Measurements from ENCODE around the gene NINJ2. TPM values are rescaled to one million over a fixed set of nuclear protein-coding genes. Genes with fewer than 3 reads are reported as not detected.

The NINJ2 gene
- polyA plus RNA-seq, 2 of the 4 experiments (the other 2 are of a cell fraction): 0.76 to 1.2 TPM

DNA sequence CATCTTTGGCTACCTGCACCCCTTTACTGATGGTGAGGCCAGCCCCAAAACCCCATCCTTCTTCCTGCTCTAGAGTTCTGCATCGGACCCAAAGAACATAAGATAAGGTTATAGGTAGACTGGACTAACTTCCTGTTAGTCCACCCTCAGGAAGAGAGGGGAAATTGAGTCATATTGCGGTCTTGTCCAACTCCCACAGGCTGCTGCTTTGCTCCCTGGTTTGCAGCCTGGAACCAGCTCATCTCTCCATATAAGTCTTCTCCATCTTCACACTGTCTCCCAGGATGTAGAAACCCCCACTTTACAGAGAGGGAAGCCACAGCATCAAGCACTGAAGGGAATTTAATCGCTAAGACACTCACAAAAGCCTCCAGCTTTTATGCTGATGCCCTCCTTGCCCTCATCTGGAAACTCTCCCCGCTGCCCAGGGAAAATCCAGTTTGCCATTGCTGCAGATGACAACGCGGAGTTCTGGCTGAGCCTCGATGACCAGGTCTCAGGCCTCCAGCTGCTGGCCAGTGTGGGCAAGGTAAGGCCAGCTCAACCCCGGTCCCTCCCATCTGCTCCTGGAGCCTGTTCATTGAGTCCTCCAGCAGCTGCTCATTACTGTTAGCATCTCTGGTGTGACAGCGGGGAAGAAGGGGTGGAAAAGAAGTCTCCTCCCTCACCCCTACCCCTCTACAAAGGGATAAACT is 118.2 kb downstream of the NINJ2 start:
- CTCF ChIA-PET: interaction anchor here (0.6 to 3.9 kb wide), 14 partner anchors 9 to 660 kb away, joined by 3 to 45 read pairs (median 4); no protein-coding TSS in a partner anchor
- Histone ChIP-seq H3K9me3 (no peaks in the 10 kb centered on the region), H3K27ac (no peak overlapping the region), H3K4me2 (no peak overlapping the region), H3K4me3 (no peak overlapping the region), H3K4me1 (peaks cover 16% of the 10 kb centered on the region; the same call in 2 of the 3 replicates)
- DNase-seq (ENCODE audit: low read depth in 1 of 2, low spot score in 1 of 2) (no peak), ATAC-seq (no peak), FAIRE-seq (no peak)
- TF ChIP-seq CEBPB (IDR thresholded peaks at IDR 0.05): no peak
- no peak for TF ChIP-seq CHD2 (IDR thresholded peaks at IDR 0.05; ENCODE audit: low read length, partially characterized antibody)
- TF ChIP-seq NPAS2 (CRISPR knock-in tag; IDR thresholded peaks at IDR 0.05; ENCODE audit: borderline replicate concordance): no peak
- no peak for TF ChIP-seq ELK1 (IDR thresholded peaks at IDR 0.05; ENCODE audit: low read depth, low read length)
- TF ChIP-seq RNF2 (IDR thresholded peaks at IDR 0.05; ENCODE audit: borderline replicate concordance, low read depth): no peak
- TF ChIP-seq CBX2 (IDR thresholded peaks at IDR 0.05; ENCODE audit: borderline replicate concordance, low read depth): no peak
- no peak for TF ChIP-seq RFX5 (IDR thresholded peaks at IDR 0.05)
- TF ChIP-seq MYC (IDR thresholded peaks at IDR 0.05; ENCODE audit: borderline replicate concordance, low read length): no peak
- no peak for TF ChIP-seq HDAC2 (IDR thresholded peaks at IDR 0.05)
- no peak for TF ChIP-seq ZC3H11A (IDR thresholded peaks at IDR 0.05)
- TF ChIP-seq, protein P1, sequence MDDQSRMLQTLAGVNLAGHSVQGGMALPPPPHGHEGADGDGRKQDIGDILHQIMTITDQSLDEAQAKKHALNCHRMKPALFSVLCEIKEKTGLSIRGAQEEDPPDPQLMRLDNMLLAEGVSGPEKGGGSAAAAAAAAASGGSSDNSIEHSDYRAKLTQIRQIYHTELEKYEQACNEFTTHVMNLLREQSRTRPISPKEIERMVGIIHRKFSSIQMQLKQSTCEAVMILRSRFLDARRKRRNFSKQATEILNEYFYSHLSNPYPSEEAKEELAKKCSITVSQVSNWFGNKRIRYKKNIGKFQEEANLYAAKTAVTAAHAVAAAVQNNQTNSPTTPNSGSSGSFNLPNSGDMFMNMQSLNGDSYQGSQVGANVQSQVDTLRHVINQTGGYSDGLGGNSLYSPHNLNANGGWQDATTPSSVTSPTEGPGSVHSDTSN (IDR thresholded peaks at IDR 0.05): no peak
- WGBS (ENCODE audit: missing lambda C conversion rate): 61% methylated on average over 9 of the region's 9 CpGs
- POLR2A ChIA-PET: no interaction called here

- ChIA-PET POLR2A (interaction anchor here (0.6 kb wide), 1 partner anchor 225 kb away, joined by 4 read pairs; no protein-coding TSS in a partner anchor), CTCF (interaction anchor here (1.0 to 3.9 kb wide), 10 partner anchors 8 to 325 kb away, joined by 3 to 45 read pairs (median 6); no protein-coding TSS in a partner anchor)
- TF ChIP-seq ELK1 (IDR thresholded peaks at IDR 0.05; ENCODE audit: low read depth, low read length) (no peak), NFE2L2 (conservative IDR thresholded peaks at IDR 0.05; ENCODE audit: low read length) (no peak), POLR2A (IDR thresholded peaks at IDR 0.05; ENCODE audit: low read length) (no peak), NR3C1 (IDR thresholded peaks at IDR 0.05) (no peak), CBX2 (IDR thresholded peaks at IDR 0.05; ENCODE audit: borderline replicate concordance, low read depth) (no peak), CTCF (IDR thresholded peaks at IDR 0.05) (no peak), JUN (IDR thresholded peaks at IDR 0.05) (no peak), HOXB13 (CRISPR knock-in tag; IDR thresholded peaks at IDR 0.05; ENCODE audit: low read depth) (no peak), FOSL2 (IDR thresholded peaks at IDR 0.05) (no peak), FOSL2 (CRISPR knock-in tag; IDR thresholded peaks at IDR 0.05) (no peak), JUNB (IDR thresholded peaks at IDR 0.05) (no peak)
- TF ChIP-seq, protein P2, sequence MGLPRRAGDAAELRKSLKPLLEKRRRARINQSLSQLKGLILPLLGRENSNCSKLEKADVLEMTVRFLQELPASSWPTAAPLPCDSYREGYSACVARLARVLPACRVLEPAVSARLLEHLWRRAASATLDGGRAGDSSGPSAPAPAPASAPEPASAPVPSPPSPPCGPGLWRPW (IDR thresholded peaks at IDR 0.05): no peak
- H3K4me1 ChIP-seq: peaks cover 17% of the 10 kb centered on the region; the same call in 2 of the 3 replicates
- H3K9me3 ChIP-seq: no peaks in the 10 kb centered on the region
- 64% methylated on average over 7 of the region's 8 CpGs for WGBS (ENCODE audit: missing lambda C conversion rate)
- no peak overlapping the region for H3K4me3 ChIP-seq
- H3K27ac ChIP-seq: no peak overlapping the region
- ATAC-seq (no peak), FAIRE-seq (no peak), DNase-seq (ENCODE audit: low read depth in 1 of 2, low spot score in 1 of 2) (no peak)
- no peak overlapping the region for H3K4me2 ChIP-seq
Measured at GRCh38 chr12:544142-544541, 119.1 kb downstream of the NINJ2 start.

Measured in A549 (cell line).